ENCODE measurements around the gene TMEM181.

TMEM181 gene

DNA sequence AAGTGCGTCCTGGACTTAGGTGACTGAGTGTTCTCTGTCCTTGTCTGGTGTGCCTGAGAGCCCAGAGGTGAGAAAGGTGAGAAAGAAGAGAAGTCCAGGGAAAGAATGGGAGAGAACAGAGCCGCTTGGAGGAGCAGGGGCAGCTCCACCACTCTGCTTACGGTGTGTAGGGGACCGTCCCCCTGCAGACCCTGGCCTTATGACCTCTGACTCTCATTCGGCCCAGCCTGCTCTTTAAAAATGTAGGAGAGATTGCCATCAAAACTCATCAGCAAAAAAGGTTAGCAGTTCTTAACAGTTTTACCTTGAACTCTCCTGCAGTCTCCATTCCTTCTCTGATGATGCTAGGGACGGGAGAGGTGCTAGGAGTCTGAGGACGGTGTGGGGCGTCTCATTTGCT is 2.0 kb downstream of the TMEM181 start:
- DNase-seq, result no peak
- Histone ChIP-seq H3K27ac (no peak overlapping the region), H3K9me3 (ENCODE audit: severe bottlenecking) (no peaks in the 10 kb centered on the region), H3K27me3 (ENCODE audit: insufficient read depth, low read depth, severe bottlenecking) (no peaks in the 10 kb centered on the region), H3K36me3 (peaks cover 15% of the 10 kb centered on the region), H3K4me3 (ENCODE audit: low read depth, low read length) (no peak overlapping the region)
- TF ChIP-seq, protein P1, sequence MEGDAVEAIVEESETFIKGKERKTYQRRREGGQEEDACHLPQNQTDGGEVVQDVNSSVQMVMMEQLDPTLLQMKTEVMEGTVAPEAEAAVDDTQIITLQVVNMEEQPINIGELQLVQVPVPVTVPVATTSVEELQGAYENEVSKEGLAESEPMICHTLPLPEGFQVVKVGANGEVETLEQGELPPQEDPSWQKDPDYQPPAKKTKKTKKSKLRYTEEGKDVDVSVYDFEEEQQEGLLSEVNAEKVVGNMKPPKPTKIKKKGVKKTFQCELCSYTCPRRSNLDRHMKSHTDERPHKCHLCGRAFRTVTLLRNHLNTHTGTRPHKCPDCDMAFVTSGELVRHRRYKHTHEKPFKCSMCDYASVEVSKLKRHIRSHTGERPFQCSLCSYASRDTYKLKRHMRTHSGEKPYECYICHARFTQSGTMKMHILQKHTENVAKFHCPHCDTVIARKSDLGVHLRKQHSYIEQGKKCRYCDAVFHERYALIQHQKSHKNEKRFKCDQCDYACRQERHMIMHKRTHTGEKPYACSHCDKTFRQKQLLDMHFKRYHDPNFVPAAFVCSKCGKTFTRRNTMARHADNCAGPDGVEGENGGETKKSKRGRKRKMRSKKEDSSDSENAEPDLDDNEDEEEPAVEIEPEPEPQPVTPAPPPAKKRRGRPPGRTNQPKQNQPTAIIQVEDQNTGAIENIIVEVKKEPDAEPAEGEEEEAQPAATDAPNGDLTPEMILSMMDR (IDR thresholded peaks at IDR 0.05; ENCODE audit: low read depth, low read length), result no peak

DNA sequence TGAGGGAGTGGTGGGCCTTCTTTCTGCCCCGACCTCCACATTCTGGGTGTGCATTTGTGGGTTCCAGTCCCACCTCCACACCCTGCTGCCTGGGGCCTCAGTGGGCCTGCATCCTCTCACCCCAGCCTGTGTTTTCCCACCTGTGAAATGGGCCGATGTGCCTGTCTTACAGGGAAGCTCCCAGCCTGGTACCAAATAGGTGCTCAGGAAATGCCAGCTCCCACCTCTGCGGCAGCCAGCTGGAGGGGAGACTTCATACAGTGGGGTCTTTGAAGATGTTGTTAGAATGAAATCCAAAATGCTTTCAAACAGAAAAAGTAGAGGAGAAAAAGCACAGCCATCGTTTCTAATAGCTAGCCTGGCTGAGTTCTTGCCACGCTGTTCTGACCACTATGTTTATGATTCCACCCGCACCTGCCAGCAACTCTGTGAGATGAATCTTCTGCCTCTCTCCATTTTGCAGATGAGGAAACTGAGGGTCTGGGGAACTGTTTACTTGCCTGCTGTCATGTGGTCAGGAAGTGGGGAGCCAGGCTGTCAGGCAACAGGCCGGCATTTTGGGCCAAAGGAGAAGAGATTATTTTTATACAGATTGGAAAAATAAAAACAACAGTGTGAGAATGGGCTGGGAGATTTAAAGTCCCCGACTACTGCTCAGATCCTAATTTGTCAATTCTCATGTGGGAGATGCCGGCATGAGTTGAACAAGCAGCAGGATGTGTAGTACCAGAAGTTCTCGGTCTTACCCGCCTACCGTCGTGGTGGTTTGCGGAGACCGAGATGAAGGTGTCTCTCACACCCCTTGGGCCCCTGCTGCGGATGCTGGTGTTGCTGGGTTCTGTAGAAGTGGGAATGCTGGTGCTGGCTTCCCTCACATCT is 4.6 kb downstream of the TMEM181 start:
- Histone ChIP-seq H3K27ac (no peak overlapping the region), H3K36me3 (peaks cover 12% of the 10 kb centered on the region), H3K4me3 (ENCODE audit: low read depth, low read length) (no peak overlapping the region), H3K9me3 (ENCODE audit: severe bottlenecking) (no peaks in the 10 kb centered on the region), H3K27me3 (ENCODE audit: insufficient read depth, low read depth, severe bottlenecking) (no peaks in the 10 kb centered on the region)
- DNase-seq, result no peak
- TF ChIP-seq, protein P1 (IDR thresholded peaks at IDR 0.05; ENCODE audit: low read depth, low read length), result no peak

DNA sequence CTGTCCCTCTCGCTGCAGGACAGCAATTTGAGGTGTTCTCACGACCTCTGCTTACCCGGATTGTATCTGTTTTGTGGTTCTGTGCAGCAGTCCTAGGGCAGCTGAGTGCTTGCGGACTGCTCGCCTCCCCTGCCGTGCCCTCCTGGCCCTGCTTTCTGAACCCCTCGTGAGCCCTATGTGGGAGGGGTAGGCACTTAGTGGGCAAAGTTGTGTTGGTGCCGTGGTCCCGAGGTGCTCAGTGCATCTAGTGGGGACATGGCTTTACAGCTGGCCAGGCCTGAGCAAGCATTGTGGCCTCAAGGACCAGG is 5.2 kb downstream of the TMEM181 start:
- Histone ChIP-seq H3K36me3 (peaks cover 12% of the 10 kb centered on the region), H3K9me3 (ENCODE audit: severe bottlenecking) (no peaks in the 10 kb centered on the region), H3K4me3 (ENCODE audit: low read depth, low read length) (no peak overlapping the region), H3K27ac (no peak overlapping the region), H3K27me3 (ENCODE audit: insufficient read depth, low read depth, severe bottlenecking) (no peaks in the 10 kb centered on the region)
- TF ChIP-seq, protein P1 (IDR thresholded peaks at IDR 0.05; ENCODE audit: low read depth, low read length), result no peak
- no peak for DNase-seq

DNA sequence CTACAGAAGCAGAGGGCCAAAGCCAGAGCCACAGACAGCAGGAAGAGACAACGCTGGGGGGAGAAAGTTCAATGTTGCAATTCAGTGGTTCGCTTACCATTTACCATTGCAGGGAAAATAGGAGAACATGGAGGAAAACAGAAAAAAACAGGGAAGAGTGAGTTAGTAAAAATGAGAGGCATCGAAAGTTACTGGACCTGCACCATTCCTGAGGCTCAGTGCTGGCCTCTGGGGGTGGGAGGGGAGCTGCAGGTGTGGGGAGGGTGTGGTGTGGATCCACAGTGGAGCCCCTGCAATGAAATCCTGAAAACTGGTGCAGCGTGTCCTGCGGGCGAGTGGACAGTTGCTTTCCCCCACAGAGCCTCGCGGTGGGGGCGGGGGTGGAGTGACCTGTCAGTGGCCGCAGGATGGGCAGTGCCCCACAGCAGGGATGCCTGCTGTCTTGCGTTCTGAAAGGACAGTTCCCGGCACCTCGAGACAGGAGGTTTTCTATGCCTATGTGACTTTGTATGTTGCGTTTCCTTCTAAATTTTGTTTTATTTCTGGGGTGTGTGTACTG is 5.7 kb downstream of the TMEM181 start:
- Histone ChIP-seq H3K4me3 (ENCODE audit: low read depth, low read length) (no peak overlapping the region), H3K9me3 (ENCODE audit: severe bottlenecking) (no peaks in the 10 kb centered on the region), H3K27me3 (ENCODE audit: insufficient read depth, low read depth, severe bottlenecking) (no peaks in the 10 kb centered on the region), H3K27ac (no peak overlapping the region), H3K36me3 (peaks cover 12% of the 10 kb centered on the region)
- TF ChIP-seq, protein P1 (IDR thresholded peaks at IDR 0.05; ENCODE audit: low read depth, low read length), result no peak
- DNase-seq, result no peak

DNA sequence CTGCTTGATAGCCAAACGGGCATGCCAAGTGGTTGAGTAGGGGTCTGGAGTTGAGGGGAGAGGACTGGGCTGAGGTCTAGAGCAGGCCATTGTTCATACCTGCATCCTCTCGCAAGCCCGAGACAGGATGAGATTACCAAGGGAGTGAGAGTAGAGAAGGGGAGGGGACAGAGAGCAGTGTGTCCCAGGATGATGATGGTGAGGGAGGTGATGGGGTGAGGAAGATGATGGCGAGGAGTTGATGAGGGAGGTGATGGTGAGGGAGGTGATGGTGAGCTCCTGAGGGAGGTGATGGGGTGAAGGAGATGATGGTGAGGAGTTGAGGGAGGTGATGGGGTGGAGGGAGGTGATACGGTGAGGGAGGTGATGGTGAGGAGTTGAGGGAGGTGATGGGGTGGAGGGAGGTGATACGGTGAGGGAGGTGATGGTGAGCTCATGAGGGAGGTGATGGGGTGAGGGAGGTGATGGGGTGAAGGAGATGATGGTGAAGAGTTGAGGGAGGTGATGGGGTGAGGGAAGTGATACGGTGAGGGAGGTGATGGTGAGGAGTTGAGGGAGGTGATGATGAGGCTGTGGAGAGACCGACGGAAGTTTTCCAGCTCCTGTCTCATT is 6.4 kb downstream of the TMEM181 start:
- no peak for DNase-seq
- Histone ChIP-seq H3K27me3 (ENCODE audit: insufficient read depth, low read depth, severe bottlenecking) (no peaks in the 10 kb centered on the region), H3K4me3 (ENCODE audit: low read depth, low read length) (no peak overlapping the region), H3K27ac (no peak overlapping the region), H3K36me3 (peaks cover 12% of the 10 kb centered on the region), H3K9me3 (ENCODE audit: severe bottlenecking) (no peaks in the 10 kb centered on the region)
- TF ChIP-seq, protein P1 (IDR thresholded peaks at IDR 0.05; ENCODE audit: low read depth, low read length), result no peak

Measured in WERI-Rb-1 (cell line).